H1 (cell line): ENCODE results near the gene NLRC5. TPM values are rescaled to one million over a fixed set of nuclear protein-coding genes. Genes with fewer than 3 reads are reported as not detected.

Source experiments
- CEBPB ChIP-seq: IDR thresholded peaks from 2 replicates; pipeline ENCODE4 v1.6.1; 2012; ENCODE audit warnings: low read depth, low read length
- CHD7 ChIP-seq: fragments of 300-600 bp; sonication (generic); IDR thresholded peaks from 2 replicates; pipeline ENCODE4 v1.7.1; 2012; ENCODE audit warnings: low read length, moderate library complexity, mild to moderate bottlenecking, inconsistent platforms; ENCODE audit not compliant: insufficient replicate concordance
- SP1 ChIP-seq: IDR thresholded peaks from 2 replicates; pipeline ENCODE4 v1.6.1; 2011; ENCODE audit warnings: low read depth, low read length
- polyA plus RNA-seq, 7 experiments: library from polyadenylated mRNA; depleted of rRNA in 3 of 7; stranded (reverse) in 5 of 7; unstranded in 2 of 7; fragments of >200 nt in 5 of 7; fragments of 200-250 nt in 2 of 7; gene quantifications; 1 replicate in 5 of 7; 2 replicates in 1 of 7; 4 replicates in 1 of 7; pipeline versions ENCODE4 v1.2.1 to v1.2.3, GENCODE V29; 2011 to 2013; ENCODE audit warnings: missing spikeins in 2 of 7, mixed read lengths in 2 of 7
- total RNA-seq: library from RNA; stranded (reverse); fragmentation: NEBNext Ultra II Directional; extraction: Animal tissue kit (Norgen Biotek cat#: 25700); gene quantifications from 2 replicates; pipeline ENCODE4 v1.2.1, GENCODE V29; 2021

The NLRC5 gene
- total and polyA plus RNA-seq, 2 of the 8 experiments (the other 6 are each of a cell fraction or from before 2014, with no cell fraction given): 2.2 to 3.2 TPM

GRCh38 chr16:57093666-57094564 lies 104.6 kb downstream of the NLRC5 start (continued):
- TF ChIP-seq CHD7 (no peak), CEBPB (no peak), SP1 (no peak)
